Measurements from ENCODE around the gene TTLL11. TPM values are rescaled to one million over a fixed set of nuclear protein-coding genes. Genes with fewer than 3 reads are reported as not detected.

TTLL11 gene
- total and polyA plus RNA-seq, 8 donors: 3.4 to 7.5 (median 5.5) TPM

DNA sequence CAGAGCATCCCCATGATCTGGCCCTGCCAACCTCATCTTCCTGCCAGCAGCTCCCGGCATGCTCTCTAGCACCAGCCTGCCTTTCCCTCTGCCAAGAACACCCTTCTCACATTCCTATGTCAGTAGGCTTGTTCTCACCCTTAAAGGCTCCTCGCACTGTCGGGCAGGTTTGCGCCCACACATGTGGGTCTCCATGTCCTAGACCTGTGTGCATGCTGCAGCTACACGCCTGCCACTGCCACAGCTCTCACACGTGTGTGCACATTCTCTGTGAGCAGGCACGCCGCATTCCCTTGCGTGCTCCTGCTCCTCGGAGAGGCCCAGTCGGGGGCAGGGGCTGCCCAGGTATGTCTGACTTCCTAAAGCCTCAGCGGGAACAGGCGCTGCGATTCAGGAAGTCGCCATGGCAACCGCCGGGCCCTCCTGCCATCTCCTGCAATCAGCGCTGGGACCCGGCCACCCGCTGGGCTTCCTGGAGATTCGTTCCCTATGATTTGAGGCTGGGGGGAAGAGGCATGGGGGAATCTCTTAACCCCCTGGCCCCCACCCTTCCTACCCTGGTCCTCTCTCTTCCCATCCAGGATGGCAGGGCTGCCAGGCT, 38.4 kb upstream of the TTLL11 start:
- Histone ChIP-seq H3K4me1 (peaks cover 0 to 2% (median 0%) of the 10 kb centered on the region in 3 donors), H3K27ac (no peak overlapping the region), H3K27me3 (no peaks in the 10 kb centered on the region), H3K9me3 (no peaks in the 10 kb centered on the region), H3K36me3 (no peaks in the 10 kb centered on the region), H3K4me3 (no peak overlapping the region)
- intact Hi-C loops (cut with DNase I): no loop called here
- DNase-seq: no peak
- ATAC-seq: no peak
- TF ChIP-seq, protein P1, sequence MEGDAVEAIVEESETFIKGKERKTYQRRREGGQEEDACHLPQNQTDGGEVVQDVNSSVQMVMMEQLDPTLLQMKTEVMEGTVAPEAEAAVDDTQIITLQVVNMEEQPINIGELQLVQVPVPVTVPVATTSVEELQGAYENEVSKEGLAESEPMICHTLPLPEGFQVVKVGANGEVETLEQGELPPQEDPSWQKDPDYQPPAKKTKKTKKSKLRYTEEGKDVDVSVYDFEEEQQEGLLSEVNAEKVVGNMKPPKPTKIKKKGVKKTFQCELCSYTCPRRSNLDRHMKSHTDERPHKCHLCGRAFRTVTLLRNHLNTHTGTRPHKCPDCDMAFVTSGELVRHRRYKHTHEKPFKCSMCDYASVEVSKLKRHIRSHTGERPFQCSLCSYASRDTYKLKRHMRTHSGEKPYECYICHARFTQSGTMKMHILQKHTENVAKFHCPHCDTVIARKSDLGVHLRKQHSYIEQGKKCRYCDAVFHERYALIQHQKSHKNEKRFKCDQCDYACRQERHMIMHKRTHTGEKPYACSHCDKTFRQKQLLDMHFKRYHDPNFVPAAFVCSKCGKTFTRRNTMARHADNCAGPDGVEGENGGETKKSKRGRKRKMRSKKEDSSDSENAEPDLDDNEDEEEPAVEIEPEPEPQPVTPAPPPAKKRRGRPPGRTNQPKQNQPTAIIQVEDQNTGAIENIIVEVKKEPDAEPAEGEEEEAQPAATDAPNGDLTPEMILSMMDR (IDR thresholded peaks at IDR 0.05): no peak
- FAIRE-seq: no peak
- WGBS, 2 donors: 51 to 53% methylated on average over 21 of the region's 21 CpGs

DNA sequence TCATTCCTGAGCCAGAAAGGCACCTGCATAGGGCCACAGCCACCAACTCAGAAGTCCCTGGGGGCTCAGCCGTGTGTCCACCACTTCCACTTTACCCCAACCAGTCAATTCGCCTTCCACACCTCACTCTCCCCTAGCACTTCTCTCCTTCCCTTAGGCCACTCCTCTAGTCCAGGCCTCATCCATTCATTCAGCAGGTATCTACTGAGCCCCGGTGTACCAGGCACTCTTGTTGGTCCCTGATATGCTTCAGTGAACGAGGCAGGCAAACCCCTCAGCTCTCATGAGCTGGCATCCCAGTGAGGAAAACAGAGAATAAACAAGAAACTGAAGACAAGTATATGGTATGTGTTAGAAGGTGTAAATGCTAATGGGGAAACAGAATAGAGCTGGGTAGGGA, 37.7 kb upstream of the TTLL11 start:
- H3K27me3 ChIP-seq: no peaks in the 10 kb centered on the region
- H3K36me3 ChIP-seq: no peaks in the 10 kb centered on the region
- no peaks in the 10 kb centered on the region for H3K9me3 ChIP-seq
- intact Hi-C loops (cut with DNase I): no loop called here
- no peak for ATAC-seq
- H3K27ac ChIP-seq: no peak overlapping the region
- no peak for FAIRE-seq
- WGBS, 2 donors: 71 to 73% methylated on average over 4 of the region's 4 CpGs
- DNase-seq: no peak
- TF ChIP-seq, protein P1 (IDR thresholded peaks at IDR 0.05): no peak
- H3K4me3 ChIP-seq: no peak overlapping the region
- H3K4me1 ChIP-seq: peaks cover 0 to 5% (median 0%) of the 10 kb centered on the region in 3 donors

DNA sequence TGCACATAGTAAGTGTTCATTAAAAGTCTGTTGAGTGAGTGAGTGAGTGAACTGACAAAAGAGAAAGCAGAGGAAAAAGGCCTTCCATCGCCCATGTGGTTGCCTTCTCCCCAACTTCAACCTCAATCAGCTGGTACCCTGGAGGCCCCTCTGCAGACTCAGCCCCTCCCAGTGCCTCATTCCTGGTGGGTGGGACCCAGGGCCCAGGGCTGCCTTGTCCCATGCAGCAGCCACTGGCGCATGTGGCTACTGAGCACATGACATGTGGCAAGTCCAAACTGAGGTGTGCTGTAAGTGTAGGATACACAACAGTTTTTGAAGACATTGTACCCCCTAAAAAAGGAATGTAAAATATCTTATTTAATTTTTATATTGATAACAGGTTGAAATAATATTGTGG, 36.9 kb upstream of the TTLL11 start:
- TF ChIP-seq, protein P1 (IDR thresholded peaks at IDR 0.05): no peak
- 90 to 94% methylated on average over 2 of the region's 2 CpGs for WGBS, 2 donors
- DNase-seq (no peak), ATAC-seq (no peak), FAIRE-seq (no peak)
- peaks cover 0 to 5% (median 0%) of the 10 kb centered on the region in 3 donors for H3K4me1 ChIP-seq
- no peaks in the 10 kb centered on the region for H3K36me3 ChIP-seq
- no peak overlapping the region for H3K4me3 ChIP-seq
- intact Hi-C loops (cut with DNase I): loop anchor here in 1 of 3 donors (5.0 kb wide), 1 partner anchor 217 kb away; no protein-coding TSS in a partner anchor
- no peaks in the 10 kb centered on the region for H3K27me3 ChIP-seq
- H3K27ac ChIP-seq: no peak overlapping the region
- no peaks in the 10 kb centered on the region for H3K9me3 ChIP-seq

DNA sequence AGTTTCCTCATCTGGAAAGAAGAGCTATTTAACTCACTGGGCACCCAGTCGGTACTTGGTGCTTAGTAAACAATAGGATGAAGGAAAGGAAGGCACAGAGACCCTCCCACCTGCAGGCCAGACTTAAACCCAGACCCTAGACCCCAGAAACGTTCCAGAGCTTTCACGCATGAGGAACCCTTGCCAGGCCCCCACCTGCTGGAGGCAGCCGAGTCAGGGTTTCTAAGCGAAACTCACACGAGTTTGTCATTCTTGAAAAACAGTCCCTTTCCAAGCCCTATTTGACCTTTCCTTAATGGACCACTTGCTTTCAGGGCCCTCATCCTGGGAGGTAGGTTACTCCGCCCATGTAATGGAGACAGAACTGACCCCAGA, 35.8 kb upstream of the TTLL11 start:
- Histone ChIP-seq H3K4me3 (no peak overlapping the region), H3K27me3 (no peaks in the 10 kb centered on the region), H3K9me3 (no peaks in the 10 kb centered on the region), H3K4me1 (peaks cover 0 to 5% (median 0%) of the 10 kb centered on the region in 3 donors), H3K27ac (no peak overlapping the region), H3K36me3 (no peaks in the 10 kb centered on the region)
- 73 to 85% methylated on average over 7 of the region's 7 CpGs for WGBS, 2 donors
- intact Hi-C loops (cut with DNase I): loop anchor here in 1 of 3 donors (5.0 kb wide), 1 partner anchor 218 kb away; no protein-coding TSS in a partner anchor
- TF ChIP-seq, protein P1 (IDR thresholded peaks at IDR 0.05): no peak
- ATAC-seq (no peak), DNase-seq (no peak), FAIRE-seq (no peak)

Measured in pancreas (tissue), 10 donors.